Measurements from ENCODE around the gene LGALS3BP. TPM values are rescaled to one million over a fixed set of nuclear protein-coding genes. Genes with fewer than 3 reads are reported as not detected.

LGALS3BP gene
- total RNA-seq, 1 donor from 2014 or later = 202 TPM

DNA sequence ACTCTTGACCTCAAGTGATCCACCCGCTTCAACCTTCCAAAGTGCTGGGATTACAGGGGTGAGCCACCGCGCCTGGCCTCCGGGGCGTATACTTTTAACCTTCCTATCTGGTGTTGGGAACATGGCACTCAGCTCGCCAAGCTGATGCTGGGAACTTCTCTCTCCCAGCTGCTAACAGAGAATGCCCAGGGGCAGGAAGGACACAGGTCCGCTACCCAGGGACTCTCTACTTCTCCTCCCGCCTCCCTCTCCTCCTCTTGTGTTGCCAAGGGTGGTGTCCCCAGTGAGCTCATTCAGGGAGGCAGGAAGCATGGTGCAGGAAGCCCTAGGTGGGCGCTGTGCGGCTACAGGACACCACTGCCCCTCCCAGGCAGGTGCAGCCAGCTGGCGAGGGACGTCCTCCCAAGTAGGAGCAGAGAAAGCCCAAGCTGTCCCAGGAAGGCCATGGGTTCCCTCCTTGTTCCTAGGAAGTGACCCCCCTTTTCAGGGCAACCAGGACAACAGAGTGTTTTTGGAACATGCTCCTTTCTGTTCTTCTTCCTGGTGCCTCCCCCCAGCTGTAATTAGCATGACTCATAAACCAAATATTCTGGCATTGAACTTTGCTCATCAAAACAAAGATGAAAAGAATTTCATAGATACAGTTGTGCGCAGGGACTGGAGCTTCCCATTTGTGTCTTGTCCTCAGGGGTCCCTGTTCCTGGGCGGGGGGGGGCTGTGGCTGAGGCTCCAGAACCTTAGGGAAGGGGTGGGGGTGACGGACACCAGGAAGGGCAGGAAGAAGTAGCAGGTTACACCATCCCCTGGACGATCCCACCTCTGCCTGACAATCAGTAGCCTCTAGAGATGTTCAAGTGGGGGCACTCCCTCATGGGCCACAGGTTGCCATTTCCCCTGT lies 46.9 kb upstream of the LGALS3BP start:
- Mint-ChIP-seq H3K27me3 (peaks cover 48% of the 10 kb centered on the region), H3K27ac (peak overlapping the region; percentile 85), H3K4me3 (peak overlapping the region; percentile 81), H3K9me3 (no peaks in the 10 kb centered on the region), H3K36me3 (no peaks in the 10 kb centered on the region), H3K4me1 (ENCODE audit: unreplicated experiment) (peaks cover 17% of the 10 kb centered on the region)
- no peak for TF ChIP-seq CTCF (conservative IDR thresholded peaks at IDR 0.05)
- DNase-seq (ENCODE audit: extremely low spot score, unreplicated experiment) = no peak

- Mint-ChIP-seq H3K4me1 (ENCODE audit: unreplicated experiment) (peaks cover 20% of the 10 kb centered on the region), H3K27ac (no peak overlapping the region), H3K27me3 (peaks cover 60% of the 10 kb centered on the region), H3K4me3 (peak overlapping the region; percentile 91), H3K36me3 (no peaks in the 10 kb centered on the region), H3K9me3 (no peaks in the 10 kb centered on the region)
- DNase-seq (ENCODE audit: extremely low spot score, unreplicated experiment) = no peak
- no peak for TF ChIP-seq CTCF (conservative IDR thresholded peaks at IDR 0.05)
Observed at GRCh38 chr17:79024901-79025737, 45.4 kb upstream of the LGALS3BP start.

DNA sequence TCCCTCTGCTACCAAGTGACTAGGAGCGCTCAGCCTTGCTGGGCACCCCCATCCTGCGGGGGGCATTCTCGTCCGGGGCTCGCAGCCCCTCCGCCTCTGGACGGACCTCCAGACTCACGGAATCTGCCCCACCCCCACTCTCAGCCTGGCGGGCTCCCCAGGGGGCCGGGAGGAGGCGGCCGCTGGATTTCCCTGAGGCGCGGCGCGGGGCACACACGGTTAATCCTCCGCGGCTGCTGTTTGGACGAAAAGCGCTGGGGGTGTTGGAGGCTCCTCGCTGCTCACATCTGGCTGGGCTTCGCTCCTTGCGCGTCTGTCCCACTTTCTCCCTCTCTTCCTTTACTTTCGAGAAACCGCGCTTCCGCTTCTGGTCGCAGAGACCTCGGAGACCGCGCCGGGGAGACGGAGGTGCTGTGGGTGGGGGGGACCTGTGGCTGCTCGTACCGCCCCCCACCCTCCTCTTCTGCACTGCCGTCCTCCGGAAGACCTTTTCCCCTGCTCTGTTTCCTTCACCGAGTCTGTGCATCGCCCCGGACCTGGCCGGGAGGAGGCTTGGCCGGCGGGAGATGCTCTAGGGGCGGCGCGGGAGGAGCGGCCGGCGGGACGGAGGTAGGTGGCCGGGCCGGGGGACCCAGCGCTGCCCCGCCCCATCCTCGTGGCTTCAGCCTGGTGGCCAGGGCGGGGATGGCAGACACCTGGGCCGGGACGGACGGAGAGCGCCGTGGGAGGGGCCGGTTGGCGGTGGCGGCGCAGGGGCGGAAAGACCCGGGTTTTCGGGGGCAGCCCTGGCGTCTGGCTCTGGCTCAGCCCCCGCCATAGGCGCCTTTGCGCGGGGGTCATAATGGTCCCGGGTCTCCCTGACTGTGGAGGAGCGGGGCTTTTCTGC lies 44.4 kb upstream of the LGALS3BP start, which contains the start of gene C1QTNF1:
Gene C1QTNF1 (plus strand): TSS at position 284 of the 886 bp plus-strand sequence. CDS start 19,800 bp downstream, outside the sequence.
- peaks cover 24% of the 10 kb centered on the region for H3K4me1 Mint-ChIP-seq (ENCODE audit: unreplicated experiment)
- H3K36me3 Mint-ChIP-seq = no peaks in the 10 kb centered on the region
- H3K9me3 Mint-ChIP-seq = no peaks in the 10 kb centered on the region
- peaks cover 65% of the 10 kb centered on the region for H3K27me3 Mint-ChIP-seq
- H3K4me3 Mint-ChIP-seq = peak within 1 kb of the TSS; percentile 91
- peak within 1 kb of the TSS; percentile 43 for H3K27ac Mint-ChIP-seq
- TF ChIP-seq CTCF (conservative IDR thresholded peaks at IDR 0.05) = peak; percentile 72
- DNase-seq (ENCODE audit: extremely low spot score, unreplicated experiment) = no peak

- TF ChIP-seq CTCF (conservative IDR thresholded peaks at IDR 0.05) = no peak
- DNase-seq (ENCODE audit: extremely low spot score, unreplicated experiment) = no peak
- no peaks in the 10 kb centered on the region for H3K36me3 Mint-ChIP-seq
- no peaks in the 10 kb centered on the region for H3K9me3 Mint-ChIP-seq
- peak overlapping the region; percentile 91 for H3K4me3 Mint-ChIP-seq
- peaks cover 62% of the 10 kb centered on the region for H3K27me3 Mint-ChIP-seq
- peaks cover 24% of the 10 kb centered on the region for H3K4me1 Mint-ChIP-seq (ENCODE audit: unreplicated experiment)
- H3K27ac Mint-ChIP-seq = peak overlapping the region; percentile 43
Observed at GRCh38 chr17:79023180-79023705, 43.5 kb upstream of the LGALS3BP start.

Data from type B pancreatic cell (in vitro differentiated cells).